SK-N-DZ (cell line): ENCODE data around the gene KPNA4.
A peak's percentile ranks its signal among the peaks of the same experiment; 100 is the strongest.

Source experiments
- DNase-seq: peaks from one replicate; pipeline ENCODE4 v3.0.0-alpha.2; 2015; ENCODE audit warnings: low spot score
- small RNA-seq, 2 experiments: library from RNA; depleted of rRNA; stranded (forward); fragments of <200 nt; gene quantifications; one replicate each; pipeline ENCODE3, GENCODE V24; 2014

Gene KPNA4

DNA sequence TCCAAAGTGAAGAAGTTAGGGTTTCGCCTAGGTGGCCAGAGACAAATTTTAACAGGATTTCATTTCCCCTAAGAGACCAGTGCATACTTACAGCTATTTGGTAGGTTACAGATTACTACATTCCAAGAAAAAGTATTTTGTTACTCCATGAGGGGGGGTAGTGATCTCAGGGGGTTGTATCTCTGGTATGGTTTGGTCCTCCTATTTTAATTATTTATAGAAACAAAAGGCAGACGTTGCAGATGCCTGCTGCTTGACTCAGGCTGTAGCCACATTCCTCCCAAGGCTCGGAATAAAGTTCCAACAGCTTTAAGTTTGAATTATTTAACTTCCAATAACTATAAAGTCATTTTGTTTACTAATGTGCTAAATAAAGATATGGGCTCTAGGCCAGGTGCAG, 114.5 kb downstream of the KPNA4 start:
- no peak for DNase-seq

DNA sequence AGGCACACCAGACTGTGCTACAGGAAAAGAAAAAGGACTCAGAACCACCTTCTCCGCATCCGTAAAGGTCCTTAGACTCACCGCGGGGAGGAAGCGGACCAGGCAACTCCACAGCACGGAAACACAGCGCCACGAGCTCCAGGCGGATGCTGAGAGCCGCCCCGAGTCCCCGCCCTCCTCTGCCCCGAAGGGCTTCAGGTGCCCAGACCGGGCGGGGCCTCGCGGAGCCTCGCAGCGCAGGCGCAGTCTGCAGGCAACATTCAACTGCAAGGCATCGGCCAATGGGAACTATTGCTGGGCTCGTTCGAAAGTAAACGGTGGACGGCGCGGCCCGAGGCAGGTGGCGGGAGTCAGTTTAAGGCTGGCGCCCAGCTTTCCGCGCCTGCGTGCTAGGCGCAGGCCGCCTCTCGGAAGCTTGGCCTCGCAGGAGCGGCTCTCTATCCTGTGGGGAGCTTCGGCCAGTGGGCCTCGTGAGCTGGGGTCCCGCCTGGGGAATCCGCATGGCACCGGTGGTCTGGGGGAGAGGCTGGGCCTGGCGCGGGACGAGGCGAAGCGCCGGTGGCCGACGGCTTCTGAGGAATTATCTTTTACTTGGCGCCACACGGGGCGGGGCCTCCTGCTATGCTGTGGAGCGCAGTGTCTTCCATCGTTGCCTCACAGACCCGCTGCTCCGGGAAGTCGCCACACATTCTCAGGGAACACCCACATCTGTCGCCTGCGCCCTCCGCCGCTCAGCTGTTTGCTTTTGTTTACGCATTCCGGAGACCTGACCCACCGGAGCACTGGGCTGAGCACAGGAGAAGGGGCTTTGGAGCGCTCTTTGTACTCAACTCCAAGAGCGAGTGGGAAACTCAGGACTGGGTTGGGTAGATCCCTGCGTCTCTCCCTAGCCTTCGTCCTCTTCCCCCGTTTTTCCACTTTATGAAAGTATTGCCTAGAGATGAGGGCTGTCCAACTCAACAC, 115.5 kb downstream of the KPNA4 start, which contains the start of gene TRIM59:
Gene TRIM59 (minus strand): TSS at position 151 of the 963 bp plus-strand sequence. CDS start 10,603 bp downstream, outside the sequence.
- peak; percentile 89 for DNase-seq

DNA sequence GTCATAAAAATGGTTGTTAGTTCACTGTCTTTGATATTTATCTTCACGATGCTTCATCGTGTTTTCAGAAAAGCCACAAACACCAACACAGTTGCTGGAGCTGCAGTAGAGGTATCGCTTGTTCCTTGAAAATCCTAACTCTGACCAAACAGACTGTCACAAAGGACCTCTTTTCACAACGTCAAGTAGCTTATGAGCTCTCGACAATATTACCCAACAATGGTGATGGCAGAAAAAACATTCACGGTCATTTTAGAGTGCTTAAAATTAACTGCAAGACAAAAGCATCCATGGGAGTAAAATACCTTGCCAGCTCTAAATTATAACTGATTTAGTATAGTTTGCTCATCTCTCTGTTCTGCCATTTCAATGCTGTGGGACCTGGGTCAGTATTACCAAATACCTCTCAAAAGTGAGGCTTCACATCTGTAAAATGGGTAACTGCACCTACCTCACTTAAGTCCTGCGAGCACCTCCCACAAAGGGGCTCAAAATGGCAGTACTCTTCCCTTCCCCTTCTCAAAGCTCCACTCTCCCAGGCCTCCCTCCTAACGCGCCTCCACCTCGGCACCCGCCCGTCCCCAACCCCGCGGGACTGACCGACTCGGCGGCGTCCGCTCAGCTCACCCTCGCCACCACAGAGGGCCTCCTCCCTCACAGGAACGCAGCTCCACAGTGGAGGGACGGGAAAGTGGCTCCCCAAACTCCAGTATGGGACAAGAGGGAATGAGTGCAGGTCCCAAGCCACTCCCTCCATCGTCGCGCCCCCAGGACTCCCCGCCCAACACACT, 116.3 kb downstream of the KPNA4 start:
- no peak for DNase-seq

DNA sequence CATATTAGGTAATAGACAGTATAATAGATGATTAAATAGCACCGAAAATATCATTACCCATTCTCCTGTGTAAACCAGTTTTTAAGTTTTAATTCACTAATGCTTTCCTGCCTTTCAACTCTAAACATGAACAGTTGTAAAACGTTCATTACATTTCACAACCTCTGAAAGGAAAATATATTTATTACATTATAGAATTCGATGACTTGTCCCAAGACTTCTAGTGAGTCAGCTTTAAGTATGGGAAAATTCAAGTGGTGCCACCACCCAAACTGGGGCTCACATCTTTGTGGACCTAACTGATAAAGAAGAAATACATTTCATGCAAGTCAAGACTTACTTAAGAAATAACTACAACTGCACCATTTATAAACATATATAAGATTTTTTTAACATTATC, 117.8 kb downstream of the KPNA4 start:
- no peak for DNase-seq

DNA sequence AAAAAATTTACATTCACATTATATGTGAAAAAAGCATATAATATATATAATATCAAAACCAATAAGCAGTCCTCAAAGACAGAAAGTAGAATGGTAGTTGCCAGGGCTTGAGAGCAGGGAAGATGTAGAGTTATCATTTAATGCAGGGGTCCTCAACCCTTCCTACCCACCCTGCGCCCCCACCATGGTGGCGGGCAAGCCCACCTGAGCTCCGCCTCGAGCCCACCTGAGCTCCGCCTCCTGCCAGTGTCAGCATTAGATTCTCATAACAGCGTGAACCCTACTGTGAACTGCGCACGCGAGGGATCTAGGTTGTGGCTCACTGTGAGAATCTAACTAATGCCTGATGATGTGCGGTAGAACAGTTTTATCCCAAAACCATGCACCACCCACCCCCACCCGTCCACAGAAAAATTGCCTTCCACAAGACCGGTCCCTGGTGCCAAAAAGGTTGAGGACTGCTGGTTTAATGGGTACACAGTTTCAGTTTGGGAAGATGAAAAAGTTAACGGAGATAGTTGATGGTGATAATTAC, 118.8 kb downstream of the KPNA4 start:
- DNase-seq: no peak

DNA sequence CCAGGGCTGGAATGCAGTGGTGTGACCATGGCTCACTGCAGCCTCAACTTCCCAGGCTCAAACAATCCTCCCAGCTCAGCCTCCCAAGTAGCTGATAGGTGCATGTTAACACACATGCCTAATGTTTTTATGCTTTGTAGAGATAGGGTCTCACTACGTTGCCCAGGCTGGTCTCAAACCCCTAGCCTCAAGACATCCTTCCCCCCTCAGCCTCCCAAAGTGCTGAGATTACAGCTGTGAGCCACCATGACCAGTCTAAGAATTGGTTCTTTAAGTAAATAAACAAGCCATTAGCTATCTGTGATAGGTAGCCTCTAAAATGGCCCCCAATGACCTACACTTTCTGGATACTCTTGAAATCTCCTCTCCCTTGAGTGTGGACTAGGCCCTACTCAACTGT, 119.5 kb downstream of the KPNA4 start:
- DNase-seq: no peak

Small RNAs within 50 kb of the gene (small RNA-seq; reads per million reads assigned to genes)
- gene RNU7-136P: 0 reads per million in 2 experiments
